Fibroblast of lung (primary cell): ENCODE results near the gene CDYL2.

Experiments used
- CTCF ChIP-seq, 2 donors: IDR thresholded peaks in 1 of 2; conservative IDR thresholded peaks in 1 of 2; 1 replicate in 1 of 2; 2 replicates in 1 of 2; pipeline ENCODE4 v1.5.1; 2011 to 2012; ENCODE audit warnings: low read length in 2 of 2, control low read depth in 1 of 2, inconsistent platforms in 1 of 2, low read depth in 1 of 2, mild to moderate bottlenecking in 1 of 2
- EZH2 ChIP-seq: IDR thresholded peaks from 2 replicates; pipeline ENCODE4 v1.5.1; 2012; ENCODE audit warnings: low read length, control low read depth, mild to moderate bottlenecking; ENCODE audit errors: missing control alignments

DNA sequence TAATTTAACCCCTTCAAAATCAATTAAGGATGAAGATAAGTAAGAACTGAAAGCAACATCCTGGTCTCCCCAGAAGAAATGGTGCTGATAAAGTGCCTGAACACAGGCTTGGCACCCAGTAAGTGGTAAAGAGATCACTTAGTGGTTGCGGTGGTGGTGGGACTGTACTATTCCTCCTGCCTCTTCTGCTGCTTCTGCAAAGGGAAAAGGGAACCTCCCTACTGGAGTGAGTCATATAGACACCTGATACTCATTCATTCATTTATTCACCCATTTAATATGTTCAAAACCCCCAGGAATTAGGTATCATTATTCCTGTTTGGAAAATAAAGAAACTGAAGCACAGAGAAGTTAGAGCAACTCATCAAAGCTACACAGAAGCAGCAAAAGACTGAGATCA is 60.6 kb downstream of the CDYL2 start:
- no peak for TF ChIP-seq CTCF (conservative IDR thresholded peaks at IDR 0.05 in 1 of 2, IDR thresholded peaks at IDR 0.05 in 1 of 2; ENCODE audit: low read depth in 1 of 2, low read length in 2 of 2)
- TF ChIP-seq EZH2: no peak
